ENCODE data around the gene TRPM8.
A peak's percentile ranks its signal among the peaks of the same experiment; 100 is the strongest.

The TRPM8 gene

DNA sequence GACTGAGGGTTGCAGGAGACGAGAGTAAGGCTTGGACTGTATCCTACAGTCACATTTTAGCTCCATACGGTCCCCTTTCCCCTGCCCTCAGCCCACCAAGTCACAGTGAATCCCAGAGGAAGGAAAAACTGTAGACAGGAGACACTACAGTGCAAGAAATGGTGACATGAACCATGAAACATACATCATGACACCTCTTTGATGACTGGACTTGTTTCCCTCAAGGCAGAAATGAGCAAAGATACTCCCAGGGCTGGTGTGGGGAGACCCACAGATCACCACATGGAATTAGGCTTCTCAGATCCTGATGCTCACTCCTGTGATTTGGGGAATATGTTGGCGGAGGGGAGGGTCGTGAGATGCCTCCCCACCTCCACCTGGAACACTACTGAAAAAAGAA is 85.1 kb downstream of the TRPM8 start:
- DNase-seq (ENCODE audit: low read depth), result no peak

DNA sequence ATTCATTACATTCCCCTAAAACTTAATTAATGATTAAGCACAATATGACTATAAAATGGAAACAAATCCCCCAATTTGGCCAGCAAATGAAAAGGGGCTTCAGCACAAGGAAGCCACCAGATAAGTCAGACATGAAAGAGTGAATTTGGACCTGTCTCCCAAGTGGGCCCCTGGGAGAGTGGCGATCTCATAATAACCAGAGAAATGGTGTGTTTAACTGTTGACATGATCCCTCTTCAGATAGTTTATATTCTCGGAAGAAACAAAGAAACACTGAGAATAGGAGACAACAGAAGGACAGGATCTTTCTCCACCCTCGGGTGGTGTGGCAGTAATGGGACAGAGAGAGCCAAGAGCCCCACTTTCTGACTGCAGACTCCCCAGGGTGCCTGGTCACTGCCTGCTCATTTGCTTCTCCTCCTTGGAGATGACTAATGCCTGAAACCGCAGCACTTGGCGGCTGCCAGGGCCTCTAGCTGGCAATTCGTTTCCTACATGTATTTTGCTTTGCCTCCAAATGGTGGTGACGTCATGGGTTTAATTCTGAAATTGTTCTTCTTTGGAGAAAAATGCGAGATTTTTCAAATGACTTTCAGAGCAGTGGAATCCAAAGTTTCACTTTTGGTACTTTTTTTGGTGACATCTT is 86.9 kb downstream of the TRPM8 start:
- DNase-seq (ENCODE audit: low read depth), result peak; percentile 27

DNA sequence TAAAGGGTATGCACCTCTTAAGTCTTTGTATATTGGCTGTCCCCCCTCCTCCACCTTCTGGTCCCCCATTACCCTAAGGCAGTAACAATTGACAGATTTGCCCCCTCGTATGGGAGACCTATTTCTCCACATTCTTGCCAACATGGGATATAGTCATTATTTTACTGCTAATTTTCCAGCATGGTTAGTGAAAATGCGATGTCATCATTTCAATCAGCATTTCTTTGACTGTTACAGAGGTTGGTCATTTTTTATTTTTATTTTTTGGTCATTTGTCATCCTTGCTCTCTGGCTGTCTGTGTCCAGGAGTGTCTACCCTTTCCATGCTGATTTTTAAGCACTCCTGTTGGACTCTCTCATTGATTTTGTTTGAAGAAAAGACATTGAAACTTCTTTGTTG is 88.0 kb downstream of the TRPM8 start:
- DNase-seq (ENCODE audit: low read depth), result no peak

DNA sequence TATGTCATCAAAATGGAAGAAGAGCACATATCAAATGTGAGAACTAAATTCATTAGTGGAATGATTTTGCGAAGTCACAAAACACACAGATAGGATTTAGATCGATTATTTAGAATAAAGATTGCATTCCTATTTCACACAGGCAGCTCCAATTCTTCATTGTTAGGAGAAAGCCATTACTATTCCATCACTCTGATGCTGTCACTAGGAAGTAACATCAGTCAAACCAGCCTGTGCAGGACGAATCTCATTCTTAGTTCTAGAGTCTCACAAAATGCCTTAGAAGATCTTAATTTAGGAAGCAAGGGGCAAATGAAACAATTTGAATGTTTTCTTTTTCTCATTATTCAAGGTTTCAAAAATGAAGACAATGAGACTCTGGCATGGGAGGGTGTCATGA is 89.3 kb downstream of the TRPM8 start:
- no peak for DNase-seq (ENCODE audit: low read depth)

DNA sequence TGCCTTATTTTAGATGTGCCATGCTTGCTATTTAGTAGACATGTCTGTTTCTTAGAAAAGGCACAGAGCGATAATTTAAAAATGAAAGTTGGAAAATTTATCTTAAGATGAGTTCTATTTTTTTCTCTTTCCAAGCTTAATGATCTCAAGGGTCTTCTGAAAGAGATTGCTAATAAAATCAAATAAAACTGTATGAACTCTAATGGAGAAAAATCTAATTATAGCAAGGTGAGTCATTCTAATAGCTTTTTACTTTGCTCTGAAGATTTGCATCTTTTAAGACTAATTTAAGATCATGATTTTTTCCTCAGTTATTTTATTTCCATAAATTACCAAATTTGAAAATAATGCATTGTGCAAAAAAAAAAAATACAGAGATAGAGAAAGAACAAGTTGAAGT is 97.3 kb downstream of the TRPM8 start:
- DNase-seq (ENCODE audit: low read depth), result no peak

DNA sequence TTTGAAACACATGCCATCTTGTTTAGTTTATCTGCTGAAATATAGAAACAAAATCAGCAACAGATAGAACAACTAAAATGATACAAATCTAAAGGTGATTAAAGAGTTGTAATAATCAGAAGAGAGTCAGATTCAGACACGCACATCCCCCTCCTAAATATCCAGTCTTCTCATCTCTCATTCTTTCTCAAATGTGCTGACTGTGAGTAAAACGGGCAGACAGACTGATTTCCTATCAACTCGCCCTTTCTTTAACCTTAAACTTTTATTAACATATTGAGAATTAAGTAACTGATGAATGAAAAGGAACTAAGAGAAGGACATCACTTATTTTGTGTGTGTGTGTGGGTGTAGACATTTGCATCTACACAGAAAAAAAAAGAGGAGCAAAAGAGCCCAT is 98.7 kb downstream of the TRPM8 start:
- no peak for DNase-seq (ENCODE audit: low read depth)

DNA sequence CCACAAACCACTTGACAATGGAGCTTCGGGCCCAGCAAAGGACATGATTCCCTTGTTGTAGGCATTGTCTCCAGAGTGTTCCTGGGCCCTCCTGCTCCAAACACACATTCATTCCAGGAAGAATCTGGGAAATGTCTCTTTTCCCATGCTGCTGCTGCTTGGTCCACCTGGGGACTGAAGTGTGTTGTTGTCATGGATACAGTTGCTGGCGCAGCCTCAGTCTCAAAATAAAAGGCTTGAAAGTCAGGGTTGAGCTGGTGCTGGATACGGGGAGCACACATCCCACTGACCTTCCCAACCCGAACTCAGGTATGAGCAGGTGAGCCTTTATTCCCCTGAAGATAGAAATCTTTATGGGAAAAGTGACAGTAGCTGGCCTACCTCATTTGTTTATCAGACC is 102.7 kb downstream of the TRPM8 start:
- DNase-seq (ENCODE audit: low read depth), result no peak

DNA sequence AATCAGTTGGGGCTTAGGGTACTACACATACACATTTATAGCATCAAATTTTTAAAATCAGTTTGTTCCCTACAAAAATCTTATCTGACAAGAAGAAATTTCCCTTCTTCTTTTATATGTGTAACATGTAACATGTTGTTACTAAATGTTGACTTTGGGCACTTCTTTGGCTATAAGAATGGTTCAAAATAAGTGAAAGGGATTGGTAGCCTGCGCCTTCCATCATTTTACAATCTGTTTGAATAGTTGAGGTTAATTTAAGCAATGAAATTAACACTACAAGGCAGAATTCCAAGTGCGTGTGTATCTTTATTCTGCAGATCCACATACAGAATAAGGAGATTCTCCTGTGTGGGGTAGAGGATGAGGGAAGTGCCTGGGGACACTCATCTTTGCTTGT is 103.2 kb downstream of the TRPM8 start:
- DNase-seq (ENCODE audit: low read depth), result no peak

DNA sequence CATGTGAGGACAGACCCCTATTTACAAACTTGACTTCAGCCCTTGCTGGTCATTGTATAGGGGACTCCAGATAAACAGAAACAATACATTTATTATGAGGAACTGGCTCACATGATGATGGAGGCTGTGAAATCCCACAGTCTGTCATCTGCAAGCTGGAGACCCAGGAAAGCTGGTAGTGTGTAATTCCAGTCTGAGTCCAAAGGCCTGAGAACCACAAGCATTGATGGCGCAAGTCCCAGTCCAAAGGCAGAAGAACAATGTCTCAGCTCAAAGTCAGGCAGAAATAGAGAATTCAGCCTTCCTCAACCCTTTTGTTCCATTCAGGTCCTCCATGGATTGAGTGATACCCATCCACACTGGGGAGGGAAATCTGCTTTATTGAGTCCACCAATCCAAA is 105.3 kb downstream of the TRPM8 start:
- no peak for DNase-seq (ENCODE audit: low read depth)

DNA sequence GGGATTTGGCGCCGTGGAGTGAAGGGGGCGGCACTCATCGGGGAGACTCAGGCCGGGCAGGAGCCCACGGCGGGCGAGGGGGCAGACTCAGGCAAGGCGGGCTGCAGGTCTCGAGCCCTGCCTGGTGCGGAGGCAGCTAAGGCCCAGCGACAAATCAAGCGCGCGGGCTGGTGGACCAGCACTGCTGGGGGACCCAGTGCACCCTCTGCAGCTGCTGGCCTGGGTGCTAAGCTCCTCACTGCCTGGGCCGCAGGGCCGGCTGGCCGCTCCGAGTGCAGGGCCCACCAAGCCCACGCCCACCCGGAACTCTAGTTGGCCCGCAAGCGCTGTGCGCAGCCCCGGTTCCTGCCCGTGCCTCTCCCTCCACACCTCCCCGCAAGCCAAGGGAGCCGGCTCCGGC is 107.1 kb downstream of the TRPM8 start:
- no peak for DNase-seq (ENCODE audit: low read depth)

DNA sequence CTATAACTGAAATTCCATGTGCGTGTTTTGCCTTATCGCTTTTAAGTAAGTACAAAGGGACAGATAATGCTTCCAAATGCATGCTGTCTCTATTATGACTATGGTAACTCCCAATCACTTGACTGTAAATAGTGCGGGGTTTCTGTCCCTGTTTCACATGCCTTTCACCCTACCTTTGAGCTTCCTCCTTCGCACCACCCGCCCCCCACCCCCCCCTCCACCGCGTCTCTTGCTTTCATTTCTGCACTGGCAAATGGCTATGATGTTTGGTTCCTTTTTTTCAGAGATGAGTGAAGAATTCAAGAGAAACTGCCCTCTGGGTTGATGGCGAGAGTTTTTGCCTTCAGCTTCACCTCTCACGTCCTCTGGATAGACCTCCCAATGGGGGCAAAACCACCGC is 108.3 kb downstream of the TRPM8 start:
- DNase-seq (ENCODE audit: low read depth), result no peak

DNA sequence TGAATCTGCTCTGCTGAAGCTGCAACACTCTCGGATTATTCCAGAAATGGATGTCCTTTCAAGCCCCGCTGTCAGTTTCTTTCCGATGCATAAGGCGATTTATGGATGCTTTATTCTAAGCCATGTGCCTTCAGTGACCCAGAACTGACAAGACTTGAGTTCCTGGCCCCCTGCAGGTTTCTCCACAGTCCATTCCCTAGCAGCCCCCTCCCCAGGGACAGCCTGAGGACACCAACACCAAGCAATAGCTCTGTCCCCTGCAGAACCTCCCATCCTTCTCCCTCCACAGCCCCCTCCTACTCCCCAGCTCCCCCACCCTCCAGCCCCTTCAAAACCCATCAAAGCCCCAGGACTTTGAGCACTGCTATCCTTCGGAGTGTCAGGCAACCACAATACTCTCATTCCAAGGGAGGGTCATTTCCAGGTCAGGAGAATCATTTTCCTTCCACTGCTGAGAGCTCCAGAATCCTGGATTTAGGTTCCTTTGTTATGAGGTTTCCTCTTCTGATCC is 108.8 kb downstream of the TRPM8 start:
- no peak for DNase-seq (ENCODE audit: low read depth)

DNA sequence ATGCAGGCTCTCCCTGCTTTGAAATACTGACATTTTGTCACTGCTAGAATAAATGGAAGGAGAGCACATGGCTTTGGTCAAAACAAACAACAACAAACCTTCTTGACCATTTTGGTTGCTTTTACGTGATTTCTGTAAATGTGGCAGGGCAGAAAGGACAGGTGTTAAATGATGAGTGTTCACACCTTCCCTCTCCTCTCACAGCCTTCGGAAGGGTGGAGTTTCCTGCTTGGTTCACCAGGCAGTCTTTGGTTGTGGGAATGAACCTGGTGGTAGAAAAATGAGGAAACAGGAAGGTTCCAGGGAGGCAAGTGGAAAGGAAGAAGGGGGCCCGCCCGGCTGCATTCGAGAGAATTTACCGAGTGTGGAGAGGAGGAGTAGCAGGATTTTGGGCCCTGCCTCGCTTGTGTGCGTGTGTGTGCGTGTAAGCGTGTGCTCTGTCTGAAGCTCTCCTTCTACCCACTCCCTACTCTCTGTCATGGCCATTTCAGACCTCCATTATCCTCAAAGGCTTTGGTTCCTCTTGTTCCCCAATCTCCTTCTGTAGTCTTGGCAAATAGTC is 109.6 kb downstream of the TRPM8 start:
- no peak for DNase-seq (ENCODE audit: low read depth)

DNA sequence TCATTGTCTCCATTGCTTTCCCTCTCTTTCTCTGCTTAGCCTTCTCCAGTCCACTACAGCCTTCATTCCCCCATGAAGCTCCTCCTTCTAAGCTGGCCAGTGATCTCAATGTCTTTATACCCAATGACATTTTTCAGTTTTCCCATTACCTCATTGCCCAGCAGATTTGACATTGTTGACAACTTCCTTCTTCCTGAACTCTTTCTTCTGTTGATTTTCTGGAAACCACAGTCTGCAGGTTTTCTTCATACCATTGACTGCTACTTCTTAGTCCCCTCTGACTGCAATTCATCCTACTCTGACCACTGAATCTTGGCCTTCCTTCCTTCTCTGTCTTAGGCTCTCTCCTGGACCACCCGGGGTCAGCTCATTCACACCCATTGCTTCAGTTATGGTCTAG is 110.5 kb downstream of the TRPM8 start:
- no peak for DNase-seq (ENCODE audit: low read depth)

DNA sequence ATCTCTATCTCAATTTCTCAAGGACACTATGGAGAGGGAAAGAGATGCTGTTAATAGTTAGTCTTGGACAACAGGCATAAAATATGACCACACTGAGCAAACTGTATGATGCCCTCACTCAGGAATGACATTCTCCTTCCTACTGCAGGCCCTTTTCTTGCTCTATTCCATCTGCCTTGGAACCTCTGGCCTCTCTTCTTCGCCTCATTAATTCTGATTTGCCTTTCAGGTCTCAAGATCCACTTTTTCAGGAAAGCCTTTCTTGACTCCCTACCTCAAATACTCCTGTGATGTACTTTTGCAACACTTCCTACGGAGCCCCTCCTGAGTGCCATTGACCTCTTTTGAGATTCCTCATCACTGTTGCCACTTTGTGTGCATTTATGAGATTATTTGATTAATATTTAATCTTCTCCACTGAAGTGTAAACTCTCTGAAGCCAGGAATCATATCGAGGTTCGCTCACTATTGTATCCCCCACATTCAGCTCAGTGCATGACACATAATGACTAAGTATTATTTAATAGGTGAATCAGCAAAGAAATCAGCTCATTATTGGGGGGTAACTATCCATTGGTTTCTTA is 112.1 kb downstream of the TRPM8 start:
- no peak for DNase-seq (ENCODE audit: low read depth)

DNA sequence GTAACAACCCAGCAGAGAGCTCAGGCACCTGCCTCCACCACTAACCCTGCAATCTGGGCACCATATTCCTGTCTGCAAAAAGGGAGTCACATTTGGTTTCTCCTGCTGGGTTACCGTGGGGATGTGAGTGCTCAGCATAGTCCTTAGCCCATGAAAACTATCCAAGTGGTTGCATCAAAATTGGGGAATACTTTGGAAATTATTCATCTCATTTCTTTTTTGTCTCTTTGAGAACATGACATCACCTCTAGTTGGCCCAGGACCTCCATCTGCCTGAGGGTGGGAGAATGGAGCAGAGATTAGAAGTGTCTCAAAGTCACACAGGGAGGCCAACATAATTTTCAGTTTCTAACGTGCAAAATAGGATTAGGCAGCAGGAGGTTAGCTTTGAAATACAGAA is 114.0 kb downstream of the TRPM8 start:
- no peak for DNase-seq (ENCODE audit: low read depth)

DNA sequence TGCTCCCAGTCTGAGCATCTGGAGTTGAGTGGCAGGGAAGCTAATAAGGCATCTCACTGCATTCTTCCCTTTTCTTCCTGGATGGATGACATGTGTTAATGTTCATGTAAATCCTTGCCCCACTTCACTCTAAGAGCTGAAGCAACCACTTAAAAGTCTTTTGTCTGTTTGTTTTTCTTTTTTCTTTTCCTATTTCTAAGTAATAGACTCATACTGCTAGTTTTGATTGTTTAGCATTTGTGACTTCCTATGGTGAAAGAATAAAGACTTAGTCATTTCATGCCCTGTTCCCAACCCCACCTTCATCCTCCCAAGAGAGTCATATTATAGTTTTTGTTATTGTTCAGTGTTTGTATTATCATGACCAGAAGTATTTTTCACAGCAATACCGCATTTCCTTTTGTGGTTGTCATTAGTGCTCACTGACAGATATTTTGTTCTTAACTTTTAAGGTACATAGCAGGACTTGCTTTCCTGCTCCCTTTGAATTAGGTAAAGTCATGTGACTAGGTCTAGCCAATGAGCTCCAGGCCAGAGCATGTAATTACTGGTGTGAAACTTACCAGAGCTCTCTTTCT is 115.2 kb downstream of the TRPM8 start:
- DNase-seq (ENCODE audit: low read depth), result no peak

DNA sequence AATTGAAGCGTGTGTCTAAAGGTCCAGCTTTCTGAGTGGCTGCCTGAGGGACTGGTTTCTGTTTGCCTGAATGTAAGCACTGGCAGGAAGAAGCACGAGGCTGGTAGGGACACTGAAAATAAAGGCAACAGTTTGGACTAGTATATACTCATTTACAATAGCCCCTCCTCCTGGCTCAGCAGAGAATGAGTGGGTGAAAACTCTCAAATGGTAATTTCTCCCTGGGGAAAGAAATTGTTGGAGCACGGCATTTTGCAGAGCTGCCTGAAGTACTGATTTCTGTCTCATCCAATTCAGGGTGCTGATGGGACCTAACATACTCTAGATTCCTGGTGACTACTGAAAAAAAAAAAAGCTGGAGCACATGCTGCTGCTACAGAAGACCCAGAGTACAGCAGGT is 116.0 kb downstream of the TRPM8 start:
- DNase-seq (ENCODE audit: low read depth), result no peak

DNA sequence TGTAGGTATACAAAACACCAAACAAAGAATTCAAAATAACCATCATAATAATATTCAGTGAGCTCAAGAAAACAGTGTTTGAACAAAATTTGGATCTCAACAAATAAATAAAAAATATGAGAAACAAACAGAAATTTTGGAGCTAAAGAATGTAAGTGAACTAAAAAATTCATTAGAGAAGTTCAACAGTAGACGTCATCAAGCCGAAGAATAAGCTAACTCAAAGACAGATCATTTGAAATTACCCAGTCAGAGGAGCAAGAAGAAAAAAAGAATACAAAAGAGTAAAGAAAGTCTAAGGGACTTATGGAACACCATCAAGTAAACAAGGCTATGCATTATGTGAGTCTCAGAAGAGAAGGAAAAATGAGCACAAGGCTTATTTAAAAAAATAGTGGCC is 116.7 kb downstream of the TRPM8 start:
- no peak for DNase-seq (ENCODE audit: low read depth)

DNA sequence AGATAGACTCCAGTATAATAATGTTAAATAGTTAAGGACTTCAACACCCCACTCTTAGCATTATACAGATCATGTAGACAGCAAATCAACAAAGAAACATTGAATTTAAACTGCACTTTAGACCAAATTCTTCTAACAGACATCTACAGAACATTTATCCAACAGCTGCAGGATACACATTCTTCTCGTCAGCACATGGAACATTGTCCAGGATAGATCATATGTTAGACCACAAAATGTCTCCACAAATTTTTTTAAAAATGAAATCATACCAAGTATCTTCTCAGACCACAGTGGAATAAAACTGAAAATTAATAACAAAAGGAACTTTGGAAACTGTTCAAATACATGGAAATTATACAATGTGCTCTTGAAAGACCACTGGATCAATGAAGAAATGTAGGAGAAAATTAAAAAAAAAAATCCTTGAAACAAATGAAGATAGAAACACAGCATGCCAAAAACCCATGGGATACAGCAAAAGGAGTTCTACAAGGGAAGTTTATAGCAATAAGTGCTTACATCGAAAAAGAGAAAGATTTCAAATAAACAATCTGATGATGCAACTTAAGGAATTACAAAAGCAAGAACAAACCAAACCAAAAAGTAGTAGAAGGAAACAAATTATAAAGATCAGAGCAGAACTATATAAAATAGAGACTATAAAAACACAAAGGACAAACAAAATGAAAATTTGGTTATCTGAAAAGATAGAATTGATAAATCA is 121.1 kb downstream of the TRPM8 start:
- no peak for DNase-seq (ENCODE audit: low read depth)

DNA sequence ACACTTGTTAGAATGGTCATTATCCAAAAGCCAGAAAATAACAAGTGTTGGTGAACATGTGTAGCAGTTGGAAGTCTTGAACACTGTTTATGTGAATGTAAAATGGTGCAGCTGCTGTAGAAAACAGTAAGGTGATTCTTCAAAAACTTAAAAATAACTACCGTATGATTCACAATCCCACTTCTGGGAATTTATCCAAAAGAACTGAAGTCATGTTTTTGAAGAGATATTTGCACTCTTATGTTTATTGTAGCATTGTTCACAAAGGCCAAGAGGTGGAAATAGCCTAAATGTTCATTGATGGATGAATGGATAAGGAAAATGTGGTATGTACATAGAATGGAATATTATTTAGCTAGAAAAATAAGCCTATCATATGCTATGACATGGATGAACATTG is 127.0 kb downstream of the TRPM8 start:
- DNase-seq (ENCODE audit: low read depth), result peak; percentile 14

DNA sequence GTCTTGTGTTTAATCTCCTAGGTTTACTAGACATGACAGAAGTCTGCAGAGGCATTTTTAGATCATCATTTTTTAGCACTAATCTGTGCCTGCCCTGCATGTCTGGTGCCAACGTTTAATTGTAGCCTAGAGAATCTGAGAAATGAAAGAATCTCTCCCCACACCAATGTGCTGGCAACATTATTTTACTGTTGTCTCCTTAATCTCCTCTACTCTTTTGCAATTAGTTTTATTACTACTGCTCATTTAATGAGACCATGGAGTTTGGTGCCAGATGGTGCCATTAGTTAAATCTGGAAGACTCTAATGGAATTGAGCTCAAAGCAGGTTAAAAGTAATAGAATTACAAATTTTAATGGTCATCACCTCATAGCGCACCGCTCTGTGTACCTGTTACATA is 129.3 kb downstream of the TRPM8 start:
- no peak for DNase-seq (ENCODE audit: low read depth)

DNA sequence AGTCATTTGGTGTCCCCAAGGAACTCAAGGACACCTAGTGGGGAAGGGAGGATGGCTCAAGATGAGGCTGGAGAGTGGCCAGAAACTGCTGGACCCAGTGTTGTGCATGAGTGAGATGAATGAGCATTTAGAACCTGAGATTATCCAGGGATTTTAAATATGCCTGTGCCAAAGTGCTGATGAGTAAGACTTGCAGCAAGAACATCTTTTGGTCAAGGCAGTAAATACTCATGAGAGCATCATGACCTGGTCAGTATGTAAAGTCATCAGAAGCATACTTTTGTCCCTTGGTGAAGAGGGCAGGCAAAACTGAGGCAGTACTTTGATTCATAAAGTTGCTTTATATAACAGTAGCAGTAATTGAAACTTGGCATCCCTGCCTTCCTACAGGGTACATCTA is 130.2 kb downstream of the TRPM8 start:
- DNase-seq (ENCODE audit: low read depth), result no peak
